Cerebellar nuclear complex (tissue), 1 donor: ENCODE results near the gene CRISPLD2.

Experiments
- DNase-seq, 2 experiments: peaks; one replicate each; lab custom pipeline; 2025; lab: John Stamatoyannopoulos, UW

Gene CRISPLD2

GRCh38 chr16:84955427-84955826 is 135.6 kb downstream of the CRISPLD2 start:
- DNase-seq: no peak

- no peak for DNase-seq
These were observed 137.4 kb downstream of the CRISPLD2 start for GRCh38 chr16:84957192-84957591.

- no peak for DNase-seq
These were observed 138.0 kb downstream of the CRISPLD2 start for GRCh38 chr16:84957792-84958191.
